HEK293 (cell line): ENCODE results near the gene NMT2.

Experiments used
- MYNN ChIP-seq: fragments of 450-650 bp; formaldehyde crosslinking; IDR thresholded peaks from 2 replicates; pipeline ENCODE4 v1.5.1; 2016; ENCODE audit warnings: missing biosample characterization, missing genetic modification characterization, borderline replicate concordance
- PRDM10 ChIP-seq: fragments of 450-650 bp; formaldehyde crosslinking; IDR thresholded peaks from 2 replicates; pipeline ENCODE4 v1.5.1; 2016; ENCODE audit warnings: missing biosample characterization, missing genetic modification characterization
- SETDB1 ChIP-seq: IDR thresholded peaks from one replicate; pipeline ENCODE4 v1.6.1; 2017; ENCODE audit warnings: mild to moderate bottlenecking, low read length, moderate library complexity, mixed read lengths; ENCODE audit not compliant: insufficient read length
- TRIM28 ChIP-seq: IDR thresholded peaks from 2 replicates; pipeline ENCODE4 v1.6.1; 2011; ENCODE audit warnings: low read length, control low read depth, borderline replicate concordance
- TSHZ1 ChIP-seq: fragments of 450-650 bp; formaldehyde crosslinking; IDR thresholded peaks from 2 replicates; pipeline ENCODE4 v1.5.1; 2016; ENCODE audit warnings: missing biosample characterization, missing genetic modification characterization, borderline replicate concordance
- WT1 ChIP-seq: fragments of 450-650 bp; formaldehyde crosslinking; IDR thresholded peaks from 2 replicates; pipeline ENCODE4 v1.5.1; 2016; ENCODE audit warnings: missing biosample characterization, missing genetic modification characterization
- ZBTB48 ChIP-seq: fragments of 450-650 bp; formaldehyde crosslinking; IDR thresholded peaks from 2 replicates; pipeline ENCODE4 v1.5.1; 2016; ENCODE audit warnings: missing biosample characterization, missing genetic modification characterization
- ZFP3 ChIP-seq: fragments of 450-650 bp; formaldehyde crosslinking; IDR thresholded peaks from 2 replicates; pipeline ENCODE4 v1.5.1; 2016; ENCODE audit warnings: low read depth, missing biosample characterization, missing genetic modification characterization
- ZNF10 ChIP-seq: fragments of 450-650 bp; formaldehyde crosslinking; IDR thresholded peaks from 2 replicates; pipeline ENCODE4 v1.5.1; 2017; ENCODE audit warnings: missing biosample characterization, missing genetic modification characterization
- ZNF114 ChIP-seq: fragments of 450-650 bp; formaldehyde crosslinking; IDR thresholded peaks from 2 replicates; pipeline ENCODE4 v1.5.0; 2017; ENCODE audit warnings: missing biosample characterization, missing genetic modification characterization
- ZNF19 ChIP-seq: fragments of 450-650 bp; formaldehyde crosslinking; IDR thresholded peaks from 2 replicates; pipeline ENCODE4; 2016; ENCODE audit warnings: missing biosample characterization, missing genetic modification characterization, low read depth
- ZNF26 ChIP-seq: fragments of 450-650 bp; formaldehyde crosslinking; IDR thresholded peaks from 2 replicates; pipeline ENCODE4 v1.5.1; 2016; ENCODE audit warnings: missing biosample characterization, missing genetic modification characterization
- ZNF350 ChIP-seq: fragments of 450-650 bp; formaldehyde crosslinking; IDR thresholded peaks from 2 replicates; pipeline ENCODE4 v1.5.0; 2017; ENCODE audit warnings: missing biosample characterization, mild to moderate bottlenecking, missing genetic modification characterization
- ZNF391 ChIP-seq: fragments of 450-650 bp; formaldehyde crosslinking; IDR thresholded peaks from 2 replicates; pipeline ENCODE4 v1.5.1; 2016; ENCODE audit warnings: low read depth, missing biosample characterization, missing genetic modification characterization, borderline replicate concordance
- ZNF530 ChIP-seq: fragments of 450-650 bp; formaldehyde crosslinking; IDR thresholded peaks from 2 replicates; pipeline ENCODE4 v1.5.1; 2016; ENCODE audit warnings: low read depth, missing biosample characterization, missing genetic modification characterization
- ZNF585B ChIP-seq: fragments of 450-650 bp; formaldehyde crosslinking; IDR thresholded peaks from 2 replicates; pipeline ENCODE4 v1.5.1; 2016; ENCODE audit warnings: missing biosample characterization, missing genetic modification characterization
- ZNF645 ChIP-seq: fragments of 450-650 bp; formaldehyde crosslinking; IDR thresholded peaks from 2 replicates; pipeline ENCODE4; 2016; ENCODE audit warnings: missing biosample characterization, missing genetic modification characterization
- ZNF747 ChIP-seq: fragments of 450-650 bp; formaldehyde crosslinking; IDR thresholded peaks from 2 replicates; pipeline ENCODE4 v1.5.1; 2016; ENCODE audit warnings: missing biosample characterization, missing genetic modification characterization
- ZNF768 ChIP-seq: fragments of 450-650 bp; formaldehyde crosslinking; IDR thresholded peaks from 2 replicates; pipeline ENCODE4 v1.5.1; 2018; ENCODE audit warnings: missing biosample characterization, mild to moderate bottlenecking, missing genetic modification characterization
- ZNF830 ChIP-seq: fragments of 450-650 bp; IDR thresholded peaks from 2 replicates; pipeline ENCODE4 v1.5.0; 2018; ENCODE audit warnings: missing biosample characterization, missing genetic modification characterization, low read depth, mild to moderate bottlenecking, moderate library complexity
- ZSCAN23 ChIP-seq: fragments of 450-650 bp; formaldehyde crosslinking; IDR thresholded peaks from 2 replicates; pipeline ENCODE4 v1.5.1; 2016; ENCODE audit warnings: missing biosample characterization, missing genetic modification characterization
- TF ChIP-seq, protein P1 (sequence below): fragments of 450-650 bp; formaldehyde crosslinking; IDR thresholded peaks from 2 replicates; pipeline ENCODE4 v1.5.1; 2017; ENCODE audit warnings: missing biosample characterization, missing genetic modification characterization
- TF ChIP-seq, protein P2 (sequence below): IDR thresholded peaks from 2 replicates; pipeline ENCODE4 v1.6.1; 2011; ENCODE audit warnings: mild to moderate bottlenecking, low read depth, low read length, borderline replicate concordance
- TF ChIP-seq, protein P3 (sequence below): fragments of 450-650 bp; formaldehyde crosslinking; IDR thresholded peaks from 2 replicates; pipeline ENCODE4 v1.5.1; 2016; ENCODE audit warnings: missing biosample characterization, missing genetic modification characterization

The NMT2 gene

DNA sequence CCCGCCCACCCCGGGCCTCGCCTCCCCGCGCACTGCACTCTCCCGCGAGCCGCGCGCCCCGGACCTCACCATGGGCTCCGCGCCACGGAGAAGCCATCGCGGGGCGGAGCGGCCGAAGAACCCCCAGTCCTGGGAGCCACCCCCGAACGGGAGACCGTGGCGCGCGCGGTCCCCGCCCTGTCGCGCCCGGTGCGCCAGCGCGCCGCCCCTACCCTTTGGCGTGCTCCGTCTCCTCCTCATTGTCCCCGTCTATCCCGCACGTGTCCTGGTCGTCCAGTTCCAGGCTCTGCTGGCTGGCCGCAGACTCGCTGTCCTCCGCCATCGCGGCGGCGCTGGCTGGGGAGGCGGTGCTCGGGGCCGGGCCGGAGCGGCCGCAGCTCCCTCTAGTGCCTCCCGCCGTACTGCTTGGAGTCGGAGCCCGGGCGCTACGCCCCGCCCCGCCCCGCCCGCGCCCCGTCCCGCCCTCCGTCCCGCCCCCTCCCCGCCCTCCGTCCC, at the start of gene NMT2 (continued):
- no peak for TF ChIP-seq ZNF585B
- TF ChIP-seq, protein P1, sequence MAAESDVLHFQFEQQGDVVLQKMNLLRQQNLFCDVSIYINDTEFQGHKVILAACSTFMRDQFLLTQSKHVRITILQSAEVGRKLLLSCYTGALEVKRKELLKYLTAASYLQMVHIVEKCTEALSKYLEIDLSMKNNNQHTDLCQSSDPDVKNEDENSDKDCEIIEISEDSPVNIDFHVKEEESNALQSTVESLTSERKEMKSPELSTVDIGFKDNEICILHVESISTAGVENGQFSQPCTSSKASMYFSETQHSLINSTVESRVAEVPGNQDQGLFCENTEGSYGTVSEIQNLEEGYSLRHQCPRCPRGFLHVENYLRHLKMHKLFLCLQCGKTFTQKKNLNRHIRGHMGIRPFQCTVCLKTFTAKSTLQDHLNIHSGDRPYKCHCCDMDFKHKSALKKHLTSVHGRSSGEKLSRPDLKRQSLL (tag by site-specific recombination), result no peak
- TF ChIP-seq ZNF19 (tag by site-specific recombination), result no peak
- no peak for TF ChIP-seq ZNF114 (tag by site-specific recombination)
- TF ChIP-seq ZNF768 (tag by site-specific recombination), result no peak
- no peak for TF ChIP-seq ZNF830
- TF ChIP-seq MYNN (tag by site-specific recombination), result no peak
- TF ChIP-seq, protein P2, sequence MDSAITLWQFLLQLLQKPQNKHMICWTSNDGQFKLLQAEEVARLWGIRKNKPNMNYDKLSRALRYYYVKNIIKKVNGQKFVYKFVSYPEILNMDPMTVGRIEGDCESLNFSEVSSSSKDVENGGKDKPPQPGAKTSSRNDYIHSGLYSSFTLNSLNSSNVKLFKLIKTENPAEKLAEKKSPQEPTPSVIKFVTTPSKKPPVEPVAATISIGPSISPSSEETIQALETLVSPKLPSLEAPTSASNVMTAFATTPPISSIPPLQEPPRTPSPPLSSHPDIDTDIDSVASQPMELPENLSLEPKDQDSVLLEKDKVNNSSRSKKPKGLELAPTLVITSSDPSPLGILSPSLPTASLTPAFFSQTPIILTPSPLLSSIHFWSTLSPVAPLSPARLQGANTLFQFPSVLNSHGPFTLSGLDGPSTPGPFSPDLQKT, result no peak
- no peak for TF ChIP-seq ZNF10 (tag by site-specific recombination)
- no peak for TF ChIP-seq ZNF747 (tag by site-specific recombination)
- no peak for TF ChIP-seq ZNF350 (tag by site-specific recombination)
- no peak for TF ChIP-seq WT1 (tag by site-specific recombination)
- TF ChIP-seq ZNF391 (tag by site-specific recombination), result 0 out of 2 replicates have a peak, but pooled peaks have one; percentile 27
- no peak for TF ChIP-seq ZNF26 (tag by site-specific recombination)
- TF ChIP-seq ZNF530 (tag by site-specific recombination), result no peak
- no peak for TF ChIP-seq ZSCAN23 (tag by site-specific recombination)
- TF ChIP-seq, protein P3, sequence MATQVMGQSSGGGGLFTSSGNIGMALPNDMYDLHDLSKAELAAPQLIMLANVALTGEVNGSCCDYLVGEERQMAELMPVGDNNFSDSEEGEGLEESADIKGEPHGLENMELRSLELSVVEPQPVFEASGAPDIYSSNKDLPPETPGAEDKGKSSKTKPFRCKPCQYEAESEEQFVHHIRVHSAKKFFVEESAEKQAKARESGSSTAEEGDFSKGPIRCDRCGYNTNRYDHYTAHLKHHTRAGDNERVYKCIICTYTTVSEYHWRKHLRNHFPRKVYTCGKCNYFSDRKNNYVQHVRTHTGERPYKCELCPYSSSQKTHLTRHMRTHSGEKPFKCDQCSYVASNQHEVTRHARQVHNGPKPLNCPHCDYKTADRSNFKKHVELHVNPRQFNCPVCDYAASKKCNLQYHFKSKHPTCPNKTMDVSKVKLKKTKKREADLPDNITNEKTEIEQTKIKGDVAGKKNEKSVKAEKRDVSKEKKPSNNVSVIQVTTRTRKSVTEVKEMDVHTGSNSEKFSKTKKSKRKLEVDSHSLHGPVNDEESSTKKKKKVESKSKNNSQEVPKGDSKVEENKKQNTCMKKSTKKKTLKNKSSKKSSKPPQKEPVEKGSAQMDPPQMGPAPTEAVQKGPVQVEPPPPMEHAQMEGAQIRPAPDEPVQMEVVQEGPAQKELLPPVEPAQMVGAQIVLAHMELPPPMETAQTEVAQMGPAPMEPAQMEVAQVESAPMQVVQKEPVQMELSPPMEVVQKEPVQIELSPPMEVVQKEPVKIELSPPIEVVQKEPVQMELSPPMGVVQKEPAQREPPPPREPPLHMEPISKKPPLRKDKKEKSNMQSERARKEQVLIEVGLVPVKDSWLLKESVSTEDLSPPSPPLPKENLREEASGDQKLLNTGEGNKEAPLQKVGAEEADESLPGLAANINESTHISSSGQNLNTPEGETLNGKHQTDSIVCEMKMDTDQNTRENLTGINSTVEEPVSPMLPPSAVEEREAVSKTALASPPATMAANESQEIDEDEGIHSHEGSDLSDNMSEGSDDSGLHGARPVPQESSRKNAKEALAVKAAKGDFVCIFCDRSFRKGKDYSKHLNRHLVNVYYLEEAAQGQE (tag by site-specific recombination), result peak; percentile 35; the same call in 1 of the 2 replicates
- no peak for TF ChIP-seq TRIM28
- TF ChIP-seq ZBTB48 (tag by site-specific recombination), result no peak
- TF ChIP-seq ZNF645, result no peak
- TF ChIP-seq PRDM10 (tag by site-specific recombination), result peak; percentile 47; the same call in 1 of the 2 replicates
- TF ChIP-seq ZFP3 (tag by site-specific recombination), result no peak
- TF ChIP-seq TSHZ1 (tag by site-specific recombination), result no peak
- no peak for TF ChIP-seq SETDB1
